GM19351 (cell line): ENCODE measurements around the gene RAI1.

Source experiments
- ATAC-seq: cut with Tn5 transposase; IDR thresholded peaks from one replicate; pipeline ENCODE4 v1.9.1; 2021; ENCODE audit warnings: mild to moderate bottlenecking, moderate library complexity; ENCODE audit not compliant: unreplicated experiment

The RAI1 gene

DNA sequence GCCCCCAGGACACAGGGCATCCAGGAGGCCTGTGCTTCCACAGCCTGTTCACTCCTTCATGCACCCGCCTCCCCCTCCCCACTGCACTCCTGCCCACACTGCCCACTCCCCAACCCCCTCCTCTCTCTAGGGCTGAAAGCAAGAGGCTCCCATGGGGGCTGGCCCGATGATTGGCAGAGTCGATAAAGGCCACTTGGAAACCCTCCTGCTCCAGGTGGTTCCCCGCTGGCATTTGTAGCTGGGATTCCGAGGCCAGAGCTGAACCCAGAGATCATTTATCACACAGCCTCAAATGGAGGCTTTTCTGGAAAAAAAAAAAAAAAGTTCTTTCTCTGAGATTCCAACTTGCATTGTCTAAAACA, 81.5 kb downstream of the RAI1 start:
- ATAC-seq: no peak

DNA sequence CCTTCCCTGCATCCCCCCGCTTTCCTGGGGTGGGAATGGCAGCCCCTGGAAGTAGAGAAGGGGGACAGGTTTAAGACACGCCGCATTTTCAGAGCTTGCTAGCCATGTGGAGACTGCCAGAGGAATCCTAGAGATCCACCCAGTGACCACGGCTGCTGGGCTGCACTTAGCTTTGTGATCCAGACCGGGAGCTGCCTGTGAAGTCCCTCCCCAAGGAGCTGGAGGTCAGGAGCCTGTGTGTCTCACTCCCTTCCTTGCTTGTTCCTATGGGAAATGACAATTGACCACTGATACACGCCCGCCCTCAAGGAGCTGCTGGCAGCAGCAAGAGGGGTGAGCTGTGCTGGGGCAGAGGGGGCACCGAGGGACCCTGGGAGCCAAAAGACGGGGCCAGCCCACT, 81.9 kb downstream of the RAI1 start:
- no peak for ATAC-seq

DNA sequence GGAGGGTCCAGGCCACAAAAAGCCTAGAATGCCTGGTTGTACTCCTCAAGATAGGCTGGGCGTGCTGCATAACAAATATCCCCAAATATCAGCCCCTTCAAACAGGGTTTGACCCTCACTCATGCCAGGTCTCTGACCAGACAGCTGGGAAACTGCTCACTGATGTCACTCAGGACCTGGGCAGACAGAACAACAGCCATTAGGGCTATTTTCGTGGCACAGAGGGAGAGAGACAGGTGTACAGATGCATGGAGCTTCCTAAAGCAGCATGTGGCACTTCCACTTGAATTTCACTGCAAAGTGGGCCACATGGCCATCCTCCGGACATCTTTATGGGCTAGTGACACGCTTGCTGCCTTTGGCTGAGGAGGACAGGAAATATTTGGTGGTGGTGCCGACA, 82.5 kb downstream of the RAI1 start:
- ATAC-seq: no peak

DNA sequence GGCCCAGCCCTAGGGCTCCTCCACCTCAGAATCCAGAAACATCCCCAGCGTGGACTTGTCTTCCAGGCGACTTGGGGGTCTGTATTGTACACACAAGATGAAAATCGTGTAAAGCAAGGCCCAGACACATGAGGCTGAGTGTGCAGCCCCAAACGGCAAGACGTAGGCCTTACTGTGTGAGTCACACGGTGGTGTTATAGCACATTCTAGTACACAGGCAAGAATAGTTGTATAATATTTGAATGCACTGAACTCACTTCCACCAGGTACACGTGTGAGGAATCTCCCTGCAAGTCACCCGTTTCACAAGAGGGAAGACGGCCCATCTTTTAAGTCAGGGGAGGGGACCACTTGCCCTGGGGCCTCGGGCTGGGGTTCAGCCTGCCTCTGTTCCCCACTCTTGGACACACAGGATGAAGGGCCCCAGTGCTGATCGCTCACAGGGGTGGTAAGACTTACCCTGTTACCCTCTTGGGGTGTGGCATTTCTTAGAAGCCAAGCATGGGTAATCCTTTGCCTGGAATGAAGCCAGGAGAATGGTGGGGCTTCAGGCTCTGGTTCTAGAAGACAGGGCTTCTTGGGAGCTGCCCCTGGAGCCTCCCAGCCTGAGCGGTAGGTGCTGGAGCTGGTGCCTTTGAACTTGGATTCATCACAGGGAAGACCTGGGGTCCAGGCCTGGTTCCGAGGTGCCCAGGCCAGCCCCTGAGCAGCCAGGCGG, 84.3 kb downstream of the RAI1 start:
- ATAC-seq: no peak

DNA sequence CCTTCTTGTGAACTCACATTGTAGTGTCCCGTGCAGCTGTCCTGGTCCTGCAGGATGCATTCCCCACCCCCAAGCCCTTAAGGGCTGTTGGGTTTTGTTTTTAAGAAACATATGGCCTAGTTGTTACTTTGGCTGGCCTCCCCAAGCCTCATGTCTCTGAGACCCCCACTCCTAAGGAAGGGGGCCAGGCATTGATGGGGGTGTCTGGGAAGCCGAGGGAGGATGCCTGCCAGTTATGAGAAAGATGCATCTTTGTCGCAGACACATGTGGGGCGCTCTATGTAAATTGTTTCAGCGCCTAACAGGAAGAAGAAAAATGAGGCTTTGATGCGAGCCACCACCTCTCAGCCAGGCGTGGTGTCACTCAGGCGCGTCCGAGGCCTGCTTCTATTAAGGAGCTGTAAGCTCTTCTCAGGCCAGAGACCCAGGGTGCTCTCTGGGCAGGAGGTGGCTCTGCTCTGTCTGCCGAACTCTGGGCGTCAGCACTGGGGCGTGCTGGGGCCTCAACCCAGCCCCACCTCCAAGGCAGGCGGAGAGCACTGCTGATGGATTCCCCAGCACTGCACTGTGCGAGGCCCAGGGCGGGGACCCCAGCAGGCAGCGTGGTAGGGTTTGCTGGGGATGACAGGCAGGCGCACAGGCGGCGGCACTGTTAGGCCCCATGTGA, 85.0 kb downstream of the RAI1 start:
- ATAC-seq: peak; percentile 88

DNA sequence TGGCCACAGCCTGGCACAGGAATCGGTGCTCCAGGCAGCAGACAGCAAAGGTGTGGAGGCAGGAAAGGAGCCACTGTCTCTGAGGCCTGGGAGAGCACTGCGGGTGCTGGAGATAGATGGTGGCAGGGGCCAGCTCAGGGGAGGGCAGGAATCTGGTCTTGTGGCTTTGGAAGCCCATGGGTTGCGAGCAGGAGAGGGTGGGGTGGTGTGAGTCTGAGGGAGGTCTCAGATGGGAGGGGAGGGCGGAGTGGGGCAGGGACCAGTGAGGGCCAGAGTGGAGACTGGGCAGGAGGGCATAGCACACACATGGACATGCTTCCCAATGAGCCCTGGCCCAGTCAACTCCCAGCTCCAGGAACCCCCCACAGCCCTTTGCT, 85.5 kb downstream of the RAI1 start:
- no peak for ATAC-seq

DNA sequence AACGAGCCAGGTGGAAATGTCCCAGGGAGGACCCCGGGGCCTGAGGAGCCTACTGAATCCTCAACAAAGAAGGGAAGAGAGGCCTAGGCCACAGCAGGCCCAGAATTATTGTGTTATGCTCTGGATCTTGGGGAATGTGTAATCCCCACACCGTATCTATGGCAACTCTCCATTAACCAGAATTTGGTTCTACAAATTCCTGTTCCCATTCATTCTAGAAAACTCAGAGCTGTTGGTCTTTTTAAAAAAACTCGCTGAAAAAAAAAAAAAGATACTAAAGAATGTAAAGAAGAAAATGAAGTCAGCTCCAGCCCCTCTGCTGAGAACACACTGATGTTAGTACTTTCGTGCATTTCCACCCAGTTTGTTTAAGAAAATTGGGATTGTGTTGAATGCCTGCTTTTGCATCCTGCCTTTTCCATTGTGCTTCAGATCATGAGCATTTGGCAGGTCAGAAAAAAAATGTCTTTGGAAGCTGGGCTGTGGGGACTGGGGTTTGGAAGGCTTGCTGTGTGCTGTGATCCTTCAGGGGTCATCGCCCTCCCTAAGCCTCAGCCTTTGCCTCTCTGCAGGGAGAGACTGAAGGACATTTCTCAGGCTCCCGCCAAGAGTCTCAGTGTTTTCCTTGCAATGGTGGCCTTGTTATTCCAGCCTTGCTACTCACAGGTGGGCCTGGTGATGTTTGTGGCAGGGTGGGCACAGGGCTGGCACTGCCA, 86.1 kb downstream of the RAI1 start:
- no peak for ATAC-seq

DNA sequence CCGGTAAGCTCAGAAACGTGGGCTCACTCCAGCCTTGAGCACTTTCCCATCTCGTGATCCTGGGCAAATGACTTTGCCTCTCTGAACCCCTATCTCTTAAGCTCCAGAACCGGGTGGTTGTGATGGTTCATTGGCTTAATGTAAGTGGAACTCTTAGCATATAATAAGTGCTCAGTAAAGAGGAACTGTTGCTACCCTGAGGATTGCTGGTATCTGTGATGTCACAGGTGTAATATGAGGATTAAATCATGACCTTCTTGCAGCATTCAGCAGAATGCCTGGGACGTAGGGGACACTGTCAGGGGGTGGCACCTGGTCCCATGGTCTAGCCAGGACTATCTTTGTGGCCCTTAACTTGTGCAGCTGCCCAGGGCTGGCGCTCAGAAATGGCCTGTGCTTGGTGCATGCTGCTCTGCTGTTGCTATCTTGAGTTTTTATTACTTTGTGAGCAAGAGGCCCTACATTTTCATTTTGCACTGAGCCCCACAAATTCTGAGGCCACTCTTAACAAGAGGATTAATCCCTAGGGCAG, 86.7 kb downstream of the RAI1 start:
- no peak for ATAC-seq

DNA sequence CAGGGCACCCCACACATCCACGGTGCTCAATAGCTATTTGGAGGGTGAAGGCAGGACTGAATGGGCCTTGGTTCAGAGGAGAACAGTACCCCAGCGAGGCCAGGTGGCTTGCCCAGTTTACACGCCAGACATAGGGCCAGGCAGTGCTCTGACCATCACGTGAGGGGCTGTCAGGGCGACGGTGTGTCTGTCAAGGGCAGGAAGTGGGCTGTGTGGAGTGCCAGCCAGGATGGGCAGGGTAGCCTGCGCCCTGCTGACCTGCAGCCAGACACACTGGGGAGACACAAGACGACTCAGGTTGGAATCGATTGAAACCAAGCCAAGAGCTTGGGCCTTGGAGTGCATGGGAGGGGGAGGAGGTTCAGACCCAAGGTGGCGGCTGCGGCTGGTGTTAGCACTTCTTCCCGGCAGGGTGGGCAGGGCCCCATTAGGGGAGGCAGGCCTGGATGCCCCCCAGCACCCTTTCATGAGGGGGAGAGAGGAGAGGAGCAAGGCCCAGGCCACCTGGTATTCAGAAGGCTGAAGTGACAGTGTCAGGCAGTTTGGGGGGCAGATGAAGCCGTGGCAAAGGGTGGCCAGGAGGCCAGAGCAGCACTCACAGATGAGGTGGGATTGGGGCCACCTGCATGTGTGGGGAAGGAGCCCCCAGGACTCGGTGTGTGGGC, 87.3 kb downstream of the RAI1 start:
- no peak for ATAC-seq

DNA sequence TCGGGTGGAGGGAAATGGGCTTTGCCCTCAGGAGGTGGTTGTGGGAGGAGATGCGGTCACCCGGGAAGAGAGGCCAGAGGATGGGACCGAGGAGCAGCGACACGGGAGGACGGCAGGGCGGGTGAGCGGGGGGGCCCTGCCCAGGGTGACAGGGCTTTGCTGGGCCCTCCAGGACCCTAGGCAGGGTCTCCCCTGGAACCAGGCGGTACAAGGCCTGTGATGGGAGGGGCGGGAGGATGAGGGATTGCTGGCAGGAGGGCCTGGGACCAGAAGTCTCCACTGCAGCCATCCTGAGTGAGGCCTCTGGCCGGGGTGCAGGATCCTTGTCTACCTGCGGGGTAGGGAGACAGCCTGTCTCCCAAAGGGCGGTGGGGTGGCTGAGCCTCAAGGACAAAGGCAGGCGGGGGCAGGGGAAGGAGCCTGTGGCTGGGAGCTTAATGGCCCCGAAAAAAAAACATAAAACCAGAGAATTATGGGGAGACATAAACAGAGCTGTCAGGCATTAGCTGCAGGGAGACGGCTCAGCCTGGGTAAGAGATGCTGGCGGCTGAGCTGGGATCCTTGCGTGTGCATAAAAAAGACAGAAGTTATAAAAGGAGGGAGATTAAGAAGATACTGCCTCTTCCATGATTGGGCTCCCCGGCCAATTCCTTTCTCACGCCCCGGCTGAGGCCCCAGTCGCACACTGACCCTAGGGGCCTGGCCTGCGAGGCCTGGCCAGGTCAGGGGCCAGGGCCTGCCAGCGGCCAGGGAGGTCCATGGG, 88.8 kb downstream of the RAI1 start:
- ATAC-seq: no peak

DNA sequence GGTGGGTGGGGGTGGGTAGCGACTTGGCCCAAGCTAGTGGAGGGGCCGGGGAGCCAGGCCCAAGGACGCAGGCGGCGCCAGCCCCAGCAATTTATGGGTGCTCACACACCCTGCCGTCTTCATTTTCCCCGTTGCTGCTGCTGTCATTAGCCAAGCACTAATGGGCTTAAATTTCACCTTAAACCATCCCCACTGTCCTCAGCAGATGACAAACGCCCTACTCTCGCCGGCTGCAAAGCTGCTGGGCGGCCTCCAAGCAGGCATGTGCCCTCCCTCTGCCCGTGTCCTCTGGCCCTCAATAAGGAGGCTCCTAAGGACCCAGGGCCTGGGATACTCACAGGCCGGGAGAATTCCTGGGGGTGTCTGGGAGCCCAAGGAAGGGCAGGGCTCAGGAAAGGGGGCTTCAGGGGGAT, 89.4 kb downstream of the RAI1 start:
- no peak for ATAC-seq

DNA sequence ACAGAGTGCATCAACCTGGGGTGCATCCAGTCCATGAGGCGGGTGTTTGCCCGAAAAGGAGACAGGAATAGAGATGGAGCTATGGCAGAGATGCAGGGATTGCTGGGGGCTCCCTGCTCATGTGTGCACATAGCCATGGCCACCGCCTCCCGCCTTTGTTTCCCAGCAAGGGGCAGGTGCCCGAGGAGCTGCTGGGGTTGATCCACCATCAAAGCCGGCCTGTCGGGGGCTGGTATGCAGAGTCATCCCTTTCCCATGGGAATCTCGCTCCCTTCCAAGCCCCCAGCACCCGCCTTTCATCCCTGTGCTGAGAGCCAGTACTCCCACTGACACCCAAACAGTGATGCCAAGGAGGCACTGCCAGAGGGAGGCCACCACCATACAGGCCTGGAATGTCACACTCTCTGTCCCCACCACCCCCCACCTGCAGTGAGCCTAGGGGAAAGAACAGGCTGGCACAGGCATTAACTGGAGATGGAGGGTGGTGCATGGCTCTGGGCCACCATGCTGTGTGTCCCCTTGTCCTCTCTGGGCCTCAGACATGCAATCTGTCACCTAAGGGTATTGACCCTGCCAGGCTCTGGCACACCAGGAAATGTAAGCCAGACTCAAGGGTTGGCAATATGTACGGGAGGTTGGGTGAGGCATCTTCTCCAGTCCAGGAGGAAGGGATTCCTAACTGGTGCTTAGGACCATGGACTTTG, 90.4 kb downstream of the RAI1 start:
- ATAC-seq: no peak

DNA sequence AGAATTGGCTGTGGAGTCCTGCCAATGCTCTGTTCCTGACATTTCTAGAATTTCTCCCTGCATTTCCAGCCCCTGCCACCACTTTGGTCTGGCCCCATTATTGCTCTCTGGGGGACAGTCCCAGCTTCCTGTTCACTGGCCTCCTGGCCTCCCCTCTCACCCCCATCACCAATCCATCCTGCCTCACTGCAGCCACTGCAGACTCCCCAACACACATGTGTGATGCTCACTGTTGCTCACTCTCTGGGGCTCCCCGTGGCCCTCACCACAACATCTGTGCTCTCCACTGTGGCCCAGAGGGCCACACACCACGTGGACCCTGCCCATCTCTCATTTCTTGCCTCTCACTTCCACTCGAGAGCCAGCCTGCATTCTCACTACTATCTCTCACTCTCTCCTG, 91.0 kb downstream of the RAI1 start:
- no peak for ATAC-seq

DNA sequence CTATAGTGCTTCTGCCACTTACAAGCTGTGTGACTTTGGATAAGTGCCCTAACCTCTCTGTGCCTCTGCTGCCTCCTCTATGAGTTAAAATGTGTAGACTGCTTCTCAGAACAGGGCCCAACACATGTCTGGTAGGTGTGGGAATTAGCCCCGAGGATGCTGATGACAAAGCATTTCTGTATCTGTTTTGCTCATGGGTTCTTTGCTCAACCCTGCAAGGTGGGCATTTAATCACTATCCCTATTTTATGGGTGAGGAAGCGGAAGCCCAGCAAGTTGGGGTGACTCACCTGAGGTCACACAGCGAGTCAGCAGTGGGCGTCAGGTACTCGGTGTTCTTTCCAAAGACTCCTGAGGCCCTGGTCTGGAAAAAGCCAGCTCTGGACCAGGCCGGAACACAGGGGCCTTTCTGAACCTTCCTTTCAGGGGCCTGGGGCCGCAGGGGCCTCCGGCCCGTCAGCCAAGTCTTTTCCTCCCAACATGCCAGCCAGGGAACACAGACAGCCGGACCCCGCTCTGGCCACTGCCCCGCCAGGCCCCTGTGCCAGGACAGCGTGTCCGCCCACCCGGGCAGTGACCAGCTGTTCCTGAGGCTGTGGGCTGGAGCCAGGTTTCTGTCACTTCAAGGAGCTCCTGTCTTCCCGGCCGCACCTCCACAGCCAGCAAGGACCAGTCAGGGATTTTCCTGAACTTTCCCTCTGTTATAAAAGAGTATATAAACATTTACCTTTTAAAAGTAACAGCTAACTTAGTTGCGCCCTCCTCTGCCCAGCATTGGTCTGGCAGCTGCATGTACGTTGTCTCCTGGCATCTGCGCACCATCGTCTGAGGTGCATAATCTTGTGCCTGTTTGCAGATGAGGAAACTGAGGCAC, 93.0 kb downstream of the RAI1 start:
- ATAC-seq: no peak

DNA sequence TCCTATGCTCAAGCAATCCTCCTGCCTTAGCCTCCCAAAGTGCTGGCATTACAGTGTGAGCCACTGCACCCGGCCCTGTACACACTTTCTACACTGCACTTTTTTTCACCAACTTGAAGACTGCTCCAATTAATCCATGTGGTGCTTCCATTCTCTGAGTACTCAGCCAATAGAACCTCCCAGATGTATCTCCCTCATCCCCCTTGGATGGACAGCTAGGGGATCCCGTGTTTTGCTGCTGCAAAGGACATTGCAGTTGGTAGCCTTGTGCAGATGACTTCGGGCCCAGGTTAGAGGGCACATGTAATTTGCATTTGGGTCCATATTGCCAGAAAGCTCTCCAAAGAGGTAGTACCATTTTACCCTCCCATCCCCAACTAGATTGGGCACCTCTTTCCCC, 95.6 kb downstream of the RAI1 start:
- no peak for ATAC-seq

DNA sequence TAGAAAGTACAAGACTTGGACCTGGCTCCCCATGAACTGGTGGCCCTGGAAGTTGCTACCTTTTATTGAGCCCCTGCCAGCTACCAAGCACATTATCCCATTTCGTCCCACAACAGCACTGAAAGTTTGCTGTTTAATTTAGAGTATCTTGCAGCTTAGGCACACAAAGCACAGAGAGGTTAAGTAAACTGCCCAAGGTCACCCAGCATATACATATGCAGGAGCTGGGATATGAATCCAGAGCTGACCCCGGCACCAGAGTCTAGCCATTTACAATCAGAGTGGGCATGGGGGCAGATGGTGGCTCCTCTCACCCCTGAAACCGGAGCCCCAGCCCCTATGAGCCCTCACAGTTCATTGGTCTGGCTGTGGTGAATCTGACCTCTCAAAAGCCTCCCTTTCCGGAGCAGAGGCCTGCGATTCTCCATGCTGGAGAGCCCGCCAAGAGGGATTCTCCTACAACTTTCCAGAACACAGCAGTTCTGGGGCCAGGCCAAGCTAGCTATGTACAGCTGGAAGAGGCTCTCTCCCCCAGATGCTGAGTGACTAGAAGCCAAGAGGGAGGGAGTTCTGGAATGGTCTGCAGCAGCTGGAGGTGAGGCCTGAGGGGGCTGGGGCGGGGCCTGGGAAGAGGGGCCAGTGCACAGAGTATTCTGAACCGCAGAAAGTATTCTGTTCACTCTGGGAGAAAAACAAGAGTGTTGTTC, 97.2 kb downstream of the RAI1 start:
- no peak for ATAC-seq

DNA sequence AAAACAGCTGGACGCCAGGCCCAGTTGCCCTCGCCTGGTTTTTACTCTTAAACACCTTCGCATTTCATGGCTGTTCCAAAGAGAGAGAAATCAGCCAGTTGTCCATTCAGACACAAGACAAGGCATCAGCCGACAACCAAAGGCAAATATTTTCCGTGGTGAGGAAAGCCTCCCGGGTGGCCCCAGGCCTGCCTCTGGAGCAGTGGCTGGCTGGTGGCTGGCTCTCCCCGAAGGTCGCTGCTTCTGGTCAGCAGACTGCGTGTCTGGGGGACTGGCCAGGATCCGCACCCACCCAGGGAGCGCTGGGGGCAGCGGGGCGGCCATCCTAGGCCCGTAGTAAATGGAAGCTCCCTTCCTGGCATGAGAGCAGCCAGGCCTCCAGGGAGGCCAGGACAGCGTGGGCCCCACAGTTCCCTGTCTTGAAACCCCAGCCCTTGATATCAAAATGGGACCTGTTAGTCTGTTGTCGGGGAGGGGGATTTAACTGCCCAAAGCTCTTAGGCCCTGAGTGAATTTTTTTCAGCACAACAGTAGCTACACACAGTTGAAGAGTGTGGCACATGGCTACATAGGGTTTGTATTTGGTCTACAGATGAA, 97.9 kb downstream of the RAI1 start:
- no peak for ATAC-seq

DNA sequence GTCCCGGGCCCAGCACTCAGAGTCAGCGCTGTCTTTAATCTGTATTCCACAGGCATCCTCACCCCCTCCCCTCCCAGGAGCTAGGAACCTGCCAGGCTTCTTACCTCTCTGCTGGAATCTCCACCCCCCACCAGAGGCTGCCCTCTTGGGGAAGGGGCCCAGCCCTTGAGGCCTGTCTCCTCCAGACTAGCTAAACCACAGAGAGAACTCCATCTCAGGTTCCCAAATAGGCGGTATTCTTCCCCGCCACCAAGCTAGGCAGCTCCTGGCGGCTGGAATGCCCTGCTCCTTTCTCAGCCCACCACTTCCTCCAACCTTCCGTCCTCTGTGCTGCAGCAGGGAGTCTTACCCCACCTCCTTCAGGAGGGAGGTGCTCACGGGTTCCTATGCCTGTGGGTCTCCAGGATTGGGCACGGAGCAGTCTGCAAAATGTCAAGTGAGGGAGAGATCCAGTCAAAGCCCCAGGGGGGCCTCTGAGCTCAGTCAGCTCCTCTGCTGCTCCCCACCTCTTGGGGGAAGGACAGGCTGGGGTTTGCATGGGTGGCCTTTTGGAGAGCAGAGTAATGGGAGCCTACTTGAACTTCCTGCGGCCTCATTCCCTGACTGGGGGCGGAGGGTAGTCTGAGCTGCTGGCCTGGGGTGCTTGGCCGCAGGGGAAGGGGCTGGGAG, 99.8 kb downstream of the RAI1 start:
- ATAC-seq: no peak
